ENCODE results near the gene SLC25A44.

The SLC25A44 gene

DNA sequence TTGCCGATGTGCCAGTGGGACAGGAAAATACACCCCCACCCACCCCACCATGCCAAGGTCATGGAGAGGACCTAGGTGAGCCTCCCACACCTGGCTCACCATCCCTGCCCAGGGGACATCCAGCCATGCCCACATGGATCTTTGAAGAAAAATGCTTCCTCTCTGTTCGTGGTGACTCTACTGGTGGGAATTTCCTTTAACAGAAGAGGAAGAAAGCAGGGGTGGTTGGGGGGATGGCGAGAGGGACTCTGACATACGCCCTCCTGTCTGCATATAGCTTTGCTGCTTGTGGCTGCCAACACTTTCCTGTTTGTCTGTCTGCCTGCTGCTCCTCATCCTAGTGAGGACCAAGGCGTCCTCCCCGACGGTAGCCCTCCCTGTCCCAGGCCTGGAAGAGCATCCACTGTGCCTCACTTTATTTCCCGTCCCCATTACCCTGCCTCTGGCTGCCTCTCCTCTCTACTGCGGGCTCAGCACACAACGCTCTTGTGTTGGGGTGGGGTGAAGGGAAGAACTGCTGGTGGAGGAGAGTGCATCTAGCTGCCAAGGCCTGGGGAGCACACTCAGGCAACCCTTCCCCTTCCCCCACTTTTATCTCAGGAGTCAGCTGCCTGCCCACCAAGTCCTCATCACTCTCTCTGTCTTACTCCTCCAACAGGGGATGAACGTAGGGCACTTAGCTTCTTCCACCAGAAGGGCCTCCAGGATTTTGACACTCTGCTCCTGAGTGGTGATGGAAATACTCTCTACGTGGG, 38.0 kb upstream of the SLC25A44 start:
- Histone ChIP-seq H3K4me2 (ENCODE audit: low read depth, low read length) (peak overlapping the region; percentile 99), H3K4me3 (ENCODE audit: low read length) (peak overlapping the region; percentile 86), H3K9me3 (replicated peaks; ENCODE audit: insufficient read depth, low read length) (no peaks in the 10 kb centered on the region), H3K79me2 (ENCODE audit: low read length) (peaks cover 85% of the 10 kb centered on the region), H3K27me3 (replicated peaks; ENCODE audit: insufficient read depth, low read length) (no peaks in the 10 kb centered on the region), H2AFZ (ENCODE audit: low read length) (no peak overlapping the region), H3K4me1 (ENCODE audit: low read length) (peaks cover 63% of the 10 kb centered on the region), H4K20me1 (ENCODE audit: insufficient read depth, low read length) (no peaks in the 10 kb centered on the region), H3K9me2 (replicated peaks; ENCODE audit: insufficient read depth, low read length) (no peaks in the 10 kb centered on the region), H3K27ac (ENCODE audit: low read length) (peak overlapping the region; percentile 91), H3F3A (ENCODE audit: insufficient read depth, low read length) (peaks cover 92% of the 10 kb centered on the region), H3K36me3 (replicated peaks; ENCODE audit: insufficient read depth, low read length) (peaks cover 23% of the 10 kb centered on the region), H3K9ac (ENCODE audit: low read length) (peak overlapping the region; percentile 90)
- DNase-seq: peak; percentile 65
- TF ChIP-seq, protein P1, sequence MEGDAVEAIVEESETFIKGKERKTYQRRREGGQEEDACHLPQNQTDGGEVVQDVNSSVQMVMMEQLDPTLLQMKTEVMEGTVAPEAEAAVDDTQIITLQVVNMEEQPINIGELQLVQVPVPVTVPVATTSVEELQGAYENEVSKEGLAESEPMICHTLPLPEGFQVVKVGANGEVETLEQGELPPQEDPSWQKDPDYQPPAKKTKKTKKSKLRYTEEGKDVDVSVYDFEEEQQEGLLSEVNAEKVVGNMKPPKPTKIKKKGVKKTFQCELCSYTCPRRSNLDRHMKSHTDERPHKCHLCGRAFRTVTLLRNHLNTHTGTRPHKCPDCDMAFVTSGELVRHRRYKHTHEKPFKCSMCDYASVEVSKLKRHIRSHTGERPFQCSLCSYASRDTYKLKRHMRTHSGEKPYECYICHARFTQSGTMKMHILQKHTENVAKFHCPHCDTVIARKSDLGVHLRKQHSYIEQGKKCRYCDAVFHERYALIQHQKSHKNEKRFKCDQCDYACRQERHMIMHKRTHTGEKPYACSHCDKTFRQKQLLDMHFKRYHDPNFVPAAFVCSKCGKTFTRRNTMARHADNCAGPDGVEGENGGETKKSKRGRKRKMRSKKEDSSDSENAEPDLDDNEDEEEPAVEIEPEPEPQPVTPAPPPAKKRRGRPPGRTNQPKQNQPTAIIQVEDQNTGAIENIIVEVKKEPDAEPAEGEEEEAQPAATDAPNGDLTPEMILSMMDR (IDR thresholded peaks at IDR 0.05; ENCODE audit: low read length): no peak
- TF ChIP-seq EZH2phosphoT487 (IDR thresholded peaks at IDR 0.05; ENCODE audit: low read length) (no peak), EZH2 (optimal IDR thresholded peaks at IDR 0.05; ENCODE audit: low read depth, low read length) (no peak)

DNA sequence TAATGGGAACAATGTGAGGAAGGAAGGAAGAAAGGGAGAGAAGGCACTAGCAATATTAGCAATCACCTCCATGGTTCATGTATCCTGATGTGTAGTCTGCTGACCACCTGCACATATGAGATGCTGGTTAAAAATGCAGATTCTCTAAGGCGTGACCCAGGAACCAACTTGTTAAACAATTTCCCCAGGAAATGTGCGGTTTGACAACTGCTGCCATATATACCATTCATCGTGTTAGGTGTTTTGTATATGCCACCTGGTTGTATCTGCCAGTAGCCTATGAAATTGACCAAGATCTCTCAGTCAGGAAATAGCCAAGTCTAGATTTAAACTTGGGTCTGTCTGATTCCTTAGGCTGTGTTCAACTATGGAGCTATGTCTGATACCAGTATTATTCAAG, 36.4 kb upstream of the SLC25A44 start:
- peaks cover 27% of the 10 kb centered on the region for H3K36me3 ChIP-seq (replicated peaks; ENCODE audit: insufficient read depth, low read length)
- peaks cover 89% of the 10 kb centered on the region for H3K79me2 ChIP-seq (ENCODE audit: low read length)
- no peaks in the 10 kb centered on the region for H3K9me2 ChIP-seq (replicated peaks; ENCODE audit: insufficient read depth, low read length)
- H3F3A ChIP-seq (ENCODE audit: insufficient read depth, low read length): peaks cover 87% of the 10 kb centered on the region
- H3K9me3 ChIP-seq (replicated peaks; ENCODE audit: insufficient read depth, low read length): no peaks in the 10 kb centered on the region
- DNase-seq: peak; percentile 99
- no peak overlapping the region for H2AFZ ChIP-seq (ENCODE audit: low read length)
- H4K20me1 ChIP-seq (ENCODE audit: insufficient read depth, low read length): no peaks in the 10 kb centered on the region
- peak overlapping the region; percentile 91 for H3K27ac ChIP-seq (ENCODE audit: low read length)
- H3K4me3 ChIP-seq (ENCODE audit: low read length): peak overlapping the region; percentile 86
- H3K27me3 ChIP-seq (replicated peaks; ENCODE audit: insufficient read depth, low read length): no peaks in the 10 kb centered on the region
- H3K9ac ChIP-seq (ENCODE audit: low read length): peak overlapping the region; percentile 90
- H3K4me1 ChIP-seq (ENCODE audit: low read length): peaks cover 63% of the 10 kb centered on the region
- H3K4me2 ChIP-seq (ENCODE audit: low read depth, low read length): peak overlapping the region; percentile 99
- no peak for TF ChIP-seq EZH2 (optimal IDR thresholded peaks at IDR 0.05; ENCODE audit: low read depth, low read length)
- TF ChIP-seq EZH2phosphoT487 (IDR thresholded peaks at IDR 0.05; ENCODE audit: low read length): no peak
- TF ChIP-seq, protein P1 (IDR thresholded peaks at IDR 0.05; ENCODE audit: low read length): no peak

DNA sequence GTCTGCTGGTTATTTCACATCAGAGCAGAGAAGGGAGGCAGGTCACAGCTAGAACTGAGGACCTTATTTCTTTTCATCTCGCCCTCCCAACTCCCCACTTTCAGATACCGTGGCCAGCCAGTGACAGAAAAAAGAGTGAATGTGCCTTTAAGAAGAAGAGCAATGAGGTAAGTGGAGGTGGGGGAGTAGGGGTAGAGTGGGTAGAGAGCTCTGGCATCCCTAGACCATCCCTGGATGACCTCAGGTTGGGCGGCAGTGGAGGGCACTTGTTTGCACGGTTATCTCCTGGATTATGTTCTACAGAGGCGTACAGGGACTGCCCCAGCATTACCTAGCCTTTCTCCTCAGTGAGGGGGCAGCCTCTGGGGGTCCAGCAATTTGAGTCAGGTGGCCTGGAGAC, 35.9 kb upstream of the SLC25A44 start:
- H3F3A ChIP-seq (ENCODE audit: insufficient read depth, low read length): peaks cover 87% of the 10 kb centered on the region
- peak overlapping the region; percentile 91 for H3K27ac ChIP-seq (ENCODE audit: low read length)
- TF ChIP-seq EZH2 (optimal IDR thresholded peaks at IDR 0.05; ENCODE audit: low read depth, low read length): no peak
- TF ChIP-seq EZH2phosphoT487 (IDR thresholded peaks at IDR 0.05; ENCODE audit: low read length): no peak
- TF ChIP-seq, protein P1 (IDR thresholded peaks at IDR 0.05; ENCODE audit: low read length): no peak

More for the DNA sequence above, 35.9 kb upstream of the SLC25A44 start:
- Histone ChIP-seq H3K9ac (ENCODE audit: low read length) (peak overlapping the region; percentile 83), H2AFZ (ENCODE audit: low read length) (no peak overlapping the region), H3K36me3 (replicated peaks; ENCODE audit: insufficient read depth, low read length) (peaks cover 31% of the 10 kb centered on the region), H3K27me3 (replicated peaks; ENCODE audit: insufficient read depth, low read length) (no peaks in the 10 kb centered on the region), H3K9me2 (replicated peaks; ENCODE audit: insufficient read depth, low read length) (no peaks in the 10 kb centered on the region), H4K20me1 (ENCODE audit: insufficient read depth, low read length) (no peaks in the 10 kb centered on the region), H3K9me3 (replicated peaks; ENCODE audit: insufficient read depth, low read length) (no peaks in the 10 kb centered on the region), H3K4me2 (ENCODE audit: low read depth, low read length) (peak overlapping the region; percentile 99), H3K4me3 (ENCODE audit: low read length) (peak overlapping the region; percentile 60), H3K4me1 (ENCODE audit: low read length) (peaks cover 63% of the 10 kb centered on the region), H3K79me2 (ENCODE audit: low read length) (peaks cover 89% of the 10 kb centered on the region)
- no peak for DNase-seq
